ENCODE results near the gene TH. TPM values are rescaled to one million over a fixed set of nuclear protein-coding genes. Genes with fewer than 3 reads are reported as not detected.

TH gene
- total and polyA plus RNA-seq, 2 experiments from 2014 or later = 0.34 TPM; not detected in 1

DNA sequence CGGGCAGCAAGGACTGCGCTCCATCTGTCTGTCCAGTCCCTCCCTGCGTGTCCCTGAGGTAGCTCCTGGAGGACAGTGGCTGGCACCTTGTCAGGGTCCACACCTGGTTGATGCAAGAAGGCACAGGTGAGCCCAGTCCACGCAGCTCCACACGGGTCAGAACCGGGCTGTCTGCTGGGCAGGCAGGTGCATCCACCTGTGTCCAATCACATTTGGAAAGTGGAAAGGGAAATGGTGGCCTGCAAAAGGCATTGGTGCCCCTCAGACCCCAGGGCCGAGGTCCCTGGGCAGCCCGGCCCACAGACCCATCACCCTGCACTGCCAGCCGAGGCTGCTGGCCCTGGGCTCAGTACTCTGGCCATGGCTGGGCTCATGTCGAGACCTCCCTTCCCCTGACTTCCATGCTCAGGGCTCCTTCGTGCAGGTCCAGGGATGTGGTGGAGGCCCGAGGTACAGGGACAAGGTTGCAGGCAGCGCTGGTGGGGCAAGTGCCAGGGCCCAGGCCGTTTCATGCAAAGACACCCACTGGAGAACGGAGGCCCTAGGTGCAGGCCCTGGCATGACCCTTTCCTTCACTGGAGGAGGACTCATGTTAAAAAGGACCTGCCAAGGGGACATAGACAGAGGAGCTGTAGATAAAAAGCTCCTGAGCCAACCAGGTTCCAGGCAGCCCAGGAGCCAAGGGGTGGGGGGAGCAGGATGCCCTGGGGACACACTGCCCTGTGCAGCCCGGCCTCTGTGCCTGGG lies 38.9 kb upstream of the TH start:
- Histone ChIP-seq H3K27me3 (ENCODE audit: insufficient read depth) (no peaks in the 10 kb centered on the region), H3K4me2 (no peak overlapping the region), H3K4me3 (no peak overlapping the region), H2AFZ (no peak overlapping the region), H4K20me1 (replicated peaks; ENCODE audit: insufficient read depth) (no peaks in the 10 kb centered on the region), H3K9me2 (ENCODE audit: insufficient read depth) (no peaks in the 10 kb centered on the region), H3K79me2 (replicated peaks; ENCODE audit: insufficient read depth) (no peaks in the 10 kb centered on the region), H3K36me3 (ENCODE audit: insufficient read depth) (no peaks in the 10 kb centered on the region), H3K27ac (ENCODE audit: low read depth) (no peak overlapping the region), H3K4me1 (ENCODE audit: insufficient read depth) (peaks cover 10% of the 10 kb centered on the region; the same call in 1 of the 2 replicates), H3F3A (replicated peaks; ENCODE audit: low read depth) (no peaks in the 10 kb centered on the region)
- no peak for ATAC-seq
- Mint-ChIP-seq H3K27ac (no peak overlapping the region), H3K4me1 (peaks cover 23% of the 10 kb centered on the region), H3K36me3 (ENCODE audit: low read depth) (no peaks in the 10 kb centered on the region), H3K9me3 (peaks cover 3% of the 10 kb centered on the region; the same call in 2 of the 3 replicates), H3K27me3 (ENCODE audit: insufficient read depth, low read depth, poor library complexity) (peaks cover 28% of the 10 kb centered on the region), H3K4me3 (no peak overlapping the region)
- TF ChIP-seq POLR2AphosphoS5 (IDR thresholded peaks at IDR 0.05; ENCODE audit: low read depth) = no peak
- TF ChIP-seq ZNF114 (CRISPR knock-in tag; IDR thresholded peaks at IDR 0.05) = no peak
- no peak for TF ChIP-seq EZH2phosphoT487 (IDR thresholded peaks at IDR 0.05; ENCODE audit: unreplicated experiment)
- TF ChIP-seq ZNF331 (CRISPR knock-in tag; IDR thresholded peaks at IDR 0.05; ENCODE audit: low read depth) = no peak
- TF ChIP-seq, protein P1, sequence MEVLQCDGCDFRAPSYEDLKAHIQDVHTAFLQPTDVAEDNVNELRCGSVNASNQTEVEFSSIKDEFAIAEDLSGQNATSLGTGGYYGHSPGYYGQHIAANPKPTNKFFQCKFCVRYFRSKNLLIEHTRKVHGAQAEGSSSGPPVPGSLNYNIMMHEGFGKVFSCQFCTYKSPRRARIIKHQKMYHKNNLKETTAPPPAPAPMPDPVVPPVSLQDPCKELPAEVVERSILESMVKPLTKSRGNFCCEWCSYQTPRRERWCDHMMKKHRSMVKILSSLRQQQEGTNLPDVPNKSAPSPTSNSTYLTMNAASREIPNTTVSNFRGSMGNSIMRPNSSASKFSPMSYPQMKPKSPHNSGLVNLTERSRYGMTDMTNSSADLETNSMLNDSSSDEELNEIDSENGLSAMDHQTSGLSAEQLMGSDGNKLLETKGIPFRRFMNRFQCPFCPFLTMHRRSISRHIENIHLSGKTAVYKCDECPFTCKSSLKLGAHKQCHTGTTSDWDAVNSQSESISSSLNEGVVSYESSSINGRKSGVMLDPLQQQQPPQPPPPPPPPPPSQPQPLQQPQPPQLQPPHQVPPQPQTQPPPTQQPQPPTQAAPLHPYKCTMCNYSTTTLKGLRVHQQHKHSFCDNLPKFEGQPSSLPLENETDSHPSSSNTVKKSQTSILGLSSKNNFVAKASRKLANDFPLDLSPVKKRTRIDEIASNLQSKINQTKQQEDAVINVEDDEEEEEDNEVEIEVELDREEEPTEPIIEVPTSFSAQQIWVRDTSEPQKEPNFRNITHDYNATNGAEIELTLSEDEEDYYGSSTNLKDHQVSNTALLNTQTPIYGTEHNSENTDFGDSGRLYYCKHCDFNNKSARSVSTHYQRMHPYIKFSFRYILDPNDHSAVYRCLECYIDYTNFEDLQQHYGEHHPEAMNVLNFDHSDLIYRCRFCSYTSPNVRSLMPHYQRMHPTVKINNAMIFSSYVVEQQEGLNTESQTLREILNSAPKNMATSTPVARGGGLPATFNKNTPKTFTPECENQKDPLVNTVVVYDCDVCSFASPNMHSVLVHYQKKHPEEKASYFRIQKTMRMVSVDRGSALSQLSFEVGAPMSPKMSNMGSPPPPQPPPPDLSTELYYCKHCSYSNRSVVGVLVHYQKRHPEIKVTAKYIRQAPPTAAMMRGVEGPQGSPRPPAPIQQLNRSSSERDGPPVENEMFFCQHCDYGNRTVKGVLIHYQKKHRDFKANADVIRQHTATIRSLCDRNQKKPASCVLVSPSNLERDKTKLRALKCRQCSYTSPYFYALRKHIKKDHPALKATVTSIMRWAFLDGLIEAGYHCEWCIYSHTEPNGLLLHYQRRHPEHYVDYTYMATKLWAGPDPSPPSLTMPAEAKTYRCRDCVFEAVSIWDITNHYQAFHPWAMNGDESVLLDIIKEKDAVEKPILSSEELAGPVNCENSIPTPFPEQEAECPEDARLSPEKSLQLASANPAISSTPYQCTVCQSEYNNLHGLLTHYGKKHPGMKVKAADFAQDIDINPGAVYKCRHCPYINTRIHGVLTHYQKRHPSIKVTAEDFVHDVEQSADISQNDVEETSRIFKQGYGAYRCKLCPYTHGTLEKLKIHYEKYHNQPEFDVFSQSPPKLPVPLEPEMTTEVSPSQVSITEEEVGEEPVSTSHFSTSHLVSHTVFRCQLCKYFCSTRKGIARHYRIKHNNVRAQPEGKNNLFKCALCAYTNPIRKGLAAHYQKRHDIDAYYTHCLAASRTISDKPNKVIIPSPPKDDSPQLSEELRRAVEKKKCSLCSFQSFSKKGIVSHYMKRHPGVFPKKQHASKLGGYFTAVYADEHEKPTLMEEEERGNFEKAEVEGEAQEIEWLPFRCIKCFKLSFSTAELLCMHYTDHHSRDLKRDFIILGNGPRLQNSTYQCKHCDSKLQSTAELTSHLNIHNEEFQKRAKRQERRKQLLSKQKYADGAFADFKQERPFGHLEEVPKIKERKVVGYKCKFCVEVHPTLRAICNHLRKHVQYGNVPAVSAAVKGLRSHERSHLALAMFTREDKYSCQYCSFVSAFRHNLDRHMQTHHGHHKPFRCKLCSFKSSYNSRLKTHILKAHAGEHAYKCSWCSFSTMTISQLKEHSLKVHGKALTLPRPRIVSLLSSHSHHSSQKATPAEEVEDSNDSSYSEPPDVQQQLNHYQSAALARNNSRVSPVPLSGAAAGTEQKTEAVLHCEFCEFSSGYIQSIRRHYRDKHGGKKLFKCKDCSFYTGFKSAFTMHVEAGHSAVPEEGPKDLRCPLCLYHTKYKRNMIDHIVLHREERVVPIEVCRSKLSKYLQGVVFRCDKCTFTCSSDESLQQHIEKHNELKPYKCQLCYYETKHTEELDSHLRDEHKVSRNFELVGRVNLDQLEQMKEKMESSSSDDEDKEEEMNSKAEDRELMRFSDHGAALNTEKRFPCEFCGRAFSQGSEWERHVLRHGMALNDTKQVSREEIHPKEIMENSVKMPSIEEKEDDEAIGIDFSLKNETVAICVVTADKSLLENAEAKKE (CRISPR knock-in tag; IDR thresholded peaks at IDR 0.05) = no peak
- TF ChIP-seq CTCF (conservative IDR thresholded peaks at IDR 0.05; ENCODE audit: low read depth in 2 of 2) = no peak
- TF ChIP-seq STAT1 (IDR thresholded peaks at IDR 0.05; ENCODE audit: unreplicated experiment) = no peak
- no peak for TF ChIP-seq CREB1 (CRISPR knock-in tag; IDR thresholded peaks at IDR 0.05; ENCODE audit: low read depth)
- no peak for TF ChIP-seq JUNB (IDR thresholded peaks at IDR 0.05; ENCODE audit: unreplicated experiment)
- no peak for TF ChIP-seq EZH2 (IDR thresholded peaks at IDR 0.05; ENCODE audit: low read depth, unreplicated experiment)
- no peak for TF ChIP-seq REST (IDR thresholded peaks at IDR 0.05; ENCODE audit: unreplicated experiment)
- no peak for DNase-seq (ENCODE audit: low spot score)

Data from GM23338 (cell line).